ENCODE data around the gene LRRC75A.

The LRRC75A gene

DNA sequence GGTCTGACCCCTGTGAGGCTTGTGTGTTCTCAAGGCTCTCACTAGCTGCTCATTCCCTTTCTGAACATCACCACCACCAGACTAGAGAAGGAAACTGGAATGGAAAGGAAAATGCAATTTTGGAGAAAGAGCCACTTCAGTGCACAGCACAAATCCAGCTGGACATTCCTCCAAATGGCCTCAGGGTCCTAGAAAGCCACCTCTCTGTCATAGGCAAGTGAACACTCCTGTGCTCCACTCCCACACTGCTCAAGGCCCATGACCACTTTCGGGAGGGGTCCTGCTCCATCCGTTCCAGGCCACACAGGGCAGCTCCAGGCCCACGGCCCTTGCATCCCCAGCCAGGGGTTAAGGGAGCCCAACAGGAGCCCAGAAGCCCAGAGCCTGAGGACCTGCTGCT lies 2.6 kb downstream of the LRRC75A start:
- no peak for DNase-seq (ENCODE audit: low read depth)

DNA sequence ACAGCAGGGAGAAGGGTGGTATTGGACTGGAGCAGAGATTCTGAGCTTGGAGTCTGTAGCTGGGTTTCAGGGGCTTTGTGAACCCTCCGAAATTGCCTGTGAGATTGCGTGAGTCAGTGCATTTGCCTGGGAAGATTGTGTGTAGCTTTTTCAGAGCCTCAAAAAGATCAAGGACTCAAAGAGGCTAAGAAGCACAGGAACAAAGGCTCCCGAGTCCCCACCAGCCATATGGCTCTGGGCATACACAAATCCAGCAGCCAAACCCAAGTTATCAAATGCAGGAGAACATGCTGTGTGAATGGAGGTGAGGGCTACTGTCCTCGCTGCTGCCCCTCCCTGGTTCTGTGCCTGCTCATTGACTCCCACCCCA lies 3.0 kb downstream of the LRRC75A start:
- in situ Hi-C loops (cut with HindIII; ENCODE audit: low sequenced_read_pairs) = no loop called here
- no peak overlapping the region for H3K4me3 ChIP-seq (ENCODE audit: low read depth, low read length)
- no peak for DNase-seq (ENCODE audit: low read depth)
- TF ChIP-seq, protein P1, sequence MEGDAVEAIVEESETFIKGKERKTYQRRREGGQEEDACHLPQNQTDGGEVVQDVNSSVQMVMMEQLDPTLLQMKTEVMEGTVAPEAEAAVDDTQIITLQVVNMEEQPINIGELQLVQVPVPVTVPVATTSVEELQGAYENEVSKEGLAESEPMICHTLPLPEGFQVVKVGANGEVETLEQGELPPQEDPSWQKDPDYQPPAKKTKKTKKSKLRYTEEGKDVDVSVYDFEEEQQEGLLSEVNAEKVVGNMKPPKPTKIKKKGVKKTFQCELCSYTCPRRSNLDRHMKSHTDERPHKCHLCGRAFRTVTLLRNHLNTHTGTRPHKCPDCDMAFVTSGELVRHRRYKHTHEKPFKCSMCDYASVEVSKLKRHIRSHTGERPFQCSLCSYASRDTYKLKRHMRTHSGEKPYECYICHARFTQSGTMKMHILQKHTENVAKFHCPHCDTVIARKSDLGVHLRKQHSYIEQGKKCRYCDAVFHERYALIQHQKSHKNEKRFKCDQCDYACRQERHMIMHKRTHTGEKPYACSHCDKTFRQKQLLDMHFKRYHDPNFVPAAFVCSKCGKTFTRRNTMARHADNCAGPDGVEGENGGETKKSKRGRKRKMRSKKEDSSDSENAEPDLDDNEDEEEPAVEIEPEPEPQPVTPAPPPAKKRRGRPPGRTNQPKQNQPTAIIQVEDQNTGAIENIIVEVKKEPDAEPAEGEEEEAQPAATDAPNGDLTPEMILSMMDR (IDR thresholded peaks at IDR 0.05; ENCODE audit: low read depth, low read length, missing control alignments) = no peak

More for the DNA sequence above, 2.6 kb downstream of the LRRC75A start:
- in situ Hi-C loops (cut with HindIII; ENCODE audit: low sequenced_read_pairs) = no loop called here
- no peak overlapping the region for H3K4me3 ChIP-seq (ENCODE audit: low read depth, low read length)
- TF ChIP-seq, protein P1 (IDR thresholded peaks at IDR 0.05; ENCODE audit: low read depth, low read length, missing control alignments) = no peak

DNA sequence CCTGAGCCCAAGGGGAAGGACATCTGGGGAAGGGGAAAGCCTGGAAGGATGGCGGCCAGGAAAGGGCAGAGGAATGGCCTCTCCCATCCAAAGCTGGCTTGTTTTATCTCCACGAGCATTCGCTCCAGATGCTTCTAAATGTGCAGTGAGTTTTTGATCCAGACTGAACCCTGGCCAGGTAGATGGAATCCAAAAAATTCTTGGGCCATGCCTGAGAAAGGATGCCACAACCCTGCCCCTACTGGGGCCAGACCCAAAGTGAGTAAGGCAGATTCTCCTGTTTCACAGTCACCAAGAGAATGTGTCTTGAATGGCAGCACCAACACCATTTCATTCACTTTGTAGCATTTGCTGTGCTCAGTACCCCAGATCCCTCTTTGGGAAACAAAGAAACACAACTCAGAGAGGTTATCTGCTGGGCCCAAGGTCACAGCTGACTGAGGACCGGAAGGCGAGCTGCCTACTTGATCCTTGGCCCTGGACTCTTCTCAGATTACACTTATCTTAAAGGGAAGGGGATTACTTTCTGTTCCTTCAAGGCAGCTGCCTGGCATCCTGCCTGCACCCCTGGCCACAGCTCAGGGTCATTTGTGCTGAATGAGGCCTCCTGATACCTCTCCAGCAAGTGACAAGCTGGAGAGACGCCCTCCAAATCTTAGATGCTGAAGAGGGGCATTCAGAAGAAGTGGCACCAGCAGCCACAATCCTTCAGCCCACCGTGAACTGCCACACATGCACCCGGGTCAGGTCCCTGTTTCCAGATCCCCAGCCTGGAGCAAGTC lies 3.6 kb downstream of the LRRC75A start:
- TF ChIP-seq, protein P1 (IDR thresholded peaks at IDR 0.05; ENCODE audit: low read depth, low read length, missing control alignments) = no peak
- no peak overlapping the region for H3K4me3 ChIP-seq (ENCODE audit: low read depth, low read length)
- DNase-seq (ENCODE audit: low read depth) = no peak
- in situ Hi-C loops (cut with HindIII; ENCODE audit: low sequenced_read_pairs) = no loop called here

DNA sequence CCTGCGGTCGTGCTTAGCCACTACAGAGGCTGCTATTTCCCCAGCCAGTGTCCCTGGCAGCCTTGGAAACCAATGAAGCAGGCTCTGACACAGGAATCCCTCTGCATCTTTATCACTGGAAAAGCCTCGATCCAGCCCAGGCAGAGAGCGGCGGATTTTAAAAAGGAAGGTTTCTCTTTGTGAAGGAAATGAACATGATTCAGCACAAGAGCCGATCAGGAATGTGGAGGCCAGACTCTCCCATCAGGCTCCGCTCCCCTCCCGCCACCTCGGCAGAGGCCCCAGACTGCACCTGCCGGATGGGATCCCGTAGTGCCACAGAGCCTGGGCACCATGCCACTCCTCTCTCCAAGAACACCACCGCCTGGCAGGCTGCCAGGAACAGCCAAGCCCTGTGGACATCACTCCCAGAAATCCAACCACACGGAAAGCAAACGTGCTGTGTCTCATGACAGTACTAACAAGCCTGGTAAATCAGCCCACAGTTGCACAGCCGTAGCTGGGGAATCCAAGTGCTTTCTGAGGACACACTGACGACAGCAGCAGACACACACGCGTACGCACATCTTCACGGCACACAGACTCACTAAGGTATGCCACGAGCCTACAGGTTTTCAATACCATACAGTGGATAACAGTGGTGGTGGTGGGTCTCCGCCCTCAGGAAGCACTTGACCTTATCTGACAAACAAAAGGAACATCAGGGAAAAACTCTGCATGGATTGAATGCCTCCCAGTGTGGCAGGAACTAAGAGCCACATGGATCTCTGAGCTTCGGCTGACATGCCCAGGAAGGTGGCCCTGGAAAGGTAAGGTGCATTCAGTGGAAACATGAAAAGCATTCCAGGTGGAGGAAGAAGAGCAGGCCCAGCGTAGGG lies 5.4 kb downstream of the LRRC75A start:
- TF ChIP-seq, protein P1 (IDR thresholded peaks at IDR 0.05; ENCODE audit: low read depth, low read length, missing control alignments) = no peak
- peak; percentile 55 for DNase-seq (ENCODE audit: low read depth)
- no peak overlapping the region for H3K4me3 ChIP-seq (ENCODE audit: low read depth, low read length)
- in situ Hi-C loops (cut with HindIII; ENCODE audit: low sequenced_read_pairs) = no loop called here

DNA sequence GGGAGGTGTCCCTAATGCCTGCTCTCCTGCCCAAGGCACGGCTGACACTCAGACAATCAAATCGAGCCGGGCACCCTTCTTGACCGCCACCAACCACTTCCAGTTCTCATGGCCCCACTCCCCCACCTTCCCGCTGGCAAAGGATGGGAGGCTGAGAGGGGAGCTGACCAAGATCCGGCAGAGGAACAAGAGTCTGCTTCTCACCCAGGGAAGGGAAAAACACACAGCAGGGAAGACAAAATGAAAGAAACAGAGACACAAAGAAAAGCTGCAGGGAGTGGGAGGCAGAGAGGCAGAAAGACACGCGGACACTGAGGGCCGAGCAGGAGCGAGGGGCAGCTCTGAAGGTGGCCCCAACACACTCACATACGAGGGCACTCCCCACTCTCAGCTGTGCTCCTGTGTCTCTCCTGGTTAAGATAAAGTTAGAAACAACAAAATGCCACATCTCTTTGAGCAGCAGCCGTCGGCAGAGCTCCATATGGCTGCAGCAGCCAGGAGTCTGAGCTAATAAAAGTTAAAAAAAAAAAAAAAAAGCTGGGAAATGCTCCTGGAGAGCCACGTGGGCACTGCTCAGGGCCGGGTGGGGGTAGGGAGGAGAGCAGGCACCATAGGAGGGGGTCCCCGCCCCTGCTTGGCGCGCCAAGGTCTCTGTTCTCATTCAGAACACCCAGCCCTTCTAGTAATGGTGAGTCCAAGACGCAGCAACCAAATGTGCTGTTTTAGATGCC lies 7.4 kb downstream of the LRRC75A start:
- TF ChIP-seq, protein P1 (IDR thresholded peaks at IDR 0.05; ENCODE audit: low read depth, low read length, missing control alignments) = no peak
- in situ Hi-C loops (cut with HindIII; ENCODE audit: low sequenced_read_pairs) = no loop called here
- H3K4me3 ChIP-seq (ENCODE audit: low read depth, low read length) = no peak overlapping the region
- DNase-seq (ENCODE audit: low read depth) = no peak

DNA sequence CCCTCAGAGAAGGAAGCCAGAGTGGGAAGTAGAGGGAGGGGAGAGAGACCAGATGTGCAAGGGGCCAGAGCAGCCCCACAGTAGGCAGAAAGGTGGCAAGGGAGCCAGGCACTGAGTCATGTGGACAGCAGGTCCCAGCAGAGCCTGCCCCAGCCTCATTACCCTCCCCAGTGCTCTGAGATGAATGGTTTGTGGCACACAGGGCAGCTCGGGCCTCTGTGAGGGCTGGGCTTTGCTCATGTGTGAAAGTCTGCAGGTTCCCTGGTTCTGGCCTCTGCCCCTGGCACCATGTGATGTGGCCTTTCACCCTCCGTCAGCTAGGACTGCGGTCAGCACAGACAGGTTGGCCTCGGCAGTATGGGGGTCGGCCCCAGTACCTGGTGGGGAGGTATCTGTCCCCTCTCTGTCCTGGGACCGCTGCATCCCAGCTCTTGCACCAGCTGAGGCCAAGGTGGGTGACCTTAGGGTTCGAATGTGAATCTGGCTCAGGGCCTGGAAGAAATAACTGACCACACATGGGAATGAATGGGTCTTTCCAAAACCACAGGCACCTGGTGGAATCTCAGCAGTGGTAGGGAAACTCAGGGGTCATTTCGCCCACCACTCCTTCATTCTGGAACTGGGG lies 8.9 kb downstream of the LRRC75A start:
- H3K4me3 ChIP-seq (ENCODE audit: low read depth, low read length) = no peak overlapping the region
- TF ChIP-seq, protein P1 (IDR thresholded peaks at IDR 0.05; ENCODE audit: low read depth, low read length, missing control alignments) = no peak
- in situ Hi-C loops (cut with HindIII; ENCODE audit: low sequenced_read_pairs) = no loop called here
- no peak for DNase-seq (ENCODE audit: low read depth)
